MCF 10A (cell line): ENCODE measurements around the gene CADPS. TPM values are rescaled to one million over a fixed set of nuclear protein-coding genes. Genes with fewer than 3 reads are reported as not detected.

ENCODE experiments used
- BruUV-seq: library from RNA; stranded (reverse); fragments of 400-500 nt; replicated peaks from 2 replicates; lab custom pipeline; 2021; lab: Mats Ljungman, UMichigan
- CTCF ChIA-PET: fragments of 300-600 bp; sonication (Branson Sonifier 250); formaldehyde crosslinking; extraction: SDS; loops from one replicate; lab custom pipeline; 2021; ENCODE audit warnings: antibody characterized with exemption, inconsistent platforms; lab: Yijun Ruan, JAX
- POLR2A ChIA-PET: fragments of 300-600, 350-650 bp; sonication (Branson Sonifier 250); formaldehyde crosslinking; extraction: SDS; loops from one replicate; lab custom pipeline; 2020; ENCODE audit warnings: antibody characterized with exemption, inconsistent platforms; lab: Yijun Ruan, JAX
- DNase-seq: peaks from one replicate; pipeline ENCODE4 v3.0.0-alpha.2; 2018; ENCODE audit not compliant: unreplicated experiment
- H3K27ac Mint-ChIP-seq: one replicate; pipeline ENCODE4 v1.8.0; 2022; ENCODE audit warnings: mild to moderate bottlenecking, low read depth, mixed read lengths; ENCODE audit not compliant: unreplicated experiment
- H3K27me3 Mint-ChIP-seq: one replicate; pipeline ENCODE4 v1.8.0; 2022; ENCODE audit warnings: mixed read lengths; ENCODE audit not compliant: insufficient read depth, unreplicated experiment
- H3K36me3 Mint-ChIP-seq: one replicate; pipeline ENCODE4 v1.8.0; 2022; ENCODE audit warnings: mild to moderate bottlenecking, moderate library complexity, mixed read lengths; ENCODE audit not compliant: insufficient read depth, unreplicated experiment
- H3K4me1 Mint-ChIP-seq: one replicate; pipeline ENCODE4 v1.8.0; 2022; ENCODE audit warnings: mixed read lengths; ENCODE audit not compliant: insufficient read depth, unreplicated experiment
- H3K4me3 Mint-ChIP-seq: one replicate; pipeline ENCODE4 v1.8.0; 2022; ENCODE audit warnings: mild to moderate bottlenecking, moderate library complexity, mixed read lengths; ENCODE audit not compliant: unreplicated experiment
- H3K9me3 Mint-ChIP-seq: one replicate; pipeline ENCODE4 v1.8.0; 2022; ENCODE audit warnings: mixed read lengths; ENCODE audit not compliant: unreplicated experiment
- CTCF ChIP-seq: fragments of 200-600 bp; IDR thresholded peaks from one replicate; pipeline ENCODE4 v1.8.0; 2022; ENCODE audit warnings: antibody characterized with exemption, mild to moderate bottlenecking; ENCODE audit not compliant: unreplicated experiment
- intact Hi-C: fragments of 100-400 bp; cut with micrococcal nuclease; formaldehyde crosslinking; loops from 2 replicates; pipeline ENCODE4 v1.14.1; 2022
- total RNA-seq: library from RNA; stranded (reverse); gene quantifications from 2 replicates; pipeline ENCODE4 v1.2.3, GENCODE V29; 2022

Gene CADPS
- total RNA-seq, 1 experiment from 2014 or later = not detected

GRCh38 chr3:62589078-62589477 lies 286.1 kb downstream of the CADPS start:
- ChIA-PET POLR2A (no interaction called here), CTCF (interaction anchor here (1.0 kb wide), 1 partner anchor 14 kb away, joined by 3 read pairs; no protein-coding TSS in a partner anchor)
- peaks cover 32% of the 10 kb centered on the region for H3K4me1 Mint-ChIP-seq
- no peak for DNase-seq
- no peaks in the 10 kb centered on the region for H3K27me3 Mint-ChIP-seq
- intact Hi-C loops = no loop called here
- no peaks in the 10 kb centered on the region for H3K9me3 Mint-ChIP-seq
- no peak overlapping the region for H3K27ac Mint-ChIP-seq
- no TSS peak for BruUV-seq
- no peaks in the 10 kb centered on the region for H3K36me3 Mint-ChIP-seq
- TF ChIP-seq CTCF = no peak
- no peak overlapping the region for H3K4me3 Mint-ChIP-seq

GRCh38 chr3:62587579-62588031 lies 287.6 kb downstream of the CADPS start:
- intact Hi-C loops = loop anchor here (2.0 kb wide), 1 partner anchor 13 kb away; no protein-coding TSS in a partner anchor
- Mint-ChIP-seq H3K4me1 (peaks cover 32% of the 10 kb centered on the region), H3K27me3 (no peaks in the 10 kb centered on the region), H3K4me3 (peak overlapping the region; percentile 38), H3K27ac (peak overlapping the region; percentile 90), H3K9me3 (peaks cover 9% of the 10 kb centered on the region), H3K36me3 (no peaks in the 10 kb centered on the region)
- peak; percentile 87 for DNase-seq
- ChIA-PET POLR2A (interaction anchor here (0.6 to 1.8 kb wide), 8 partner anchors 10 to 313 kb away, joined by 3 to 13 read pairs (median 4); no protein-coding TSS in a partner anchor), CTCF (interaction anchor here (0.6 to 0.9 kb wide), 3 partner anchors 10 to 1946 kb away, joined by 3 to 4 read pairs (median 3); no protein-coding TSS in a partner anchor)
- no peak for TF ChIP-seq CTCF
- TSS peak; percentile 63 for BruUV-seq

- H3K27me3 Mint-ChIP-seq = no peaks in the 10 kb centered on the region
- peak overlapping the region; percentile 38 for H3K4me3 Mint-ChIP-seq
- H3K27ac Mint-ChIP-seq = peak overlapping the region; percentile 90
- no TSS peak for BruUV-seq
- peaks cover 32% of the 10 kb centered on the region for H3K4me1 Mint-ChIP-seq
- peaks cover 12% of the 10 kb centered on the region for H3K9me3 Mint-ChIP-seq
- no peak for TF ChIP-seq CTCF
- intact Hi-C loops = loop anchor here (2.0 kb wide), 1 partner anchor 14 kb away; no protein-coding TSS in a partner anchor
- H3K36me3 Mint-ChIP-seq = no peaks in the 10 kb centered on the region
- peak; percentile 66 for DNase-seq
- POLR2A ChIA-PET = interaction anchor here (0.6 to 1.8 kb wide), 8 partner anchors 10 to 312 kb away, joined by 3 to 13 read pairs (median 4); no protein-coding TSS in a partner anchor
- CTCF ChIA-PET = interaction anchor here (0.6 to 0.9 kb wide), 3 partner anchors 10 to 1946 kb away, joined by 3 to 4 read pairs (median 3); no protein-coding TSS in a partner anchor
Observed at GRCh38 chr3:62587169-62587568, 288.0 kb downstream of the CADPS start.

GRCh38 chr3:62586356-62586755 lies 288.9 kb downstream of the CADPS start:
- Mint-ChIP-seq H3K4me3 (no peak overlapping the region), H3K36me3 (no peaks in the 10 kb centered on the region), H3K4me1 (peaks cover 32% of the 10 kb centered on the region), H3K27ac (peak overlapping the region; percentile 90), H3K9me3 (peaks cover 12% of the 10 kb centered on the region), H3K27me3 (no peaks in the 10 kb centered on the region)
- TF ChIP-seq CTCF = no peak
- no TSS peak for BruUV-seq
- ChIA-PET CTCF (no interaction called here), POLR2A (interaction anchor here (1.0 to 1.5 kb wide), 4 partner anchors 9 to 17 kb away, joined by 3 to 13 read pairs (median 4); no protein-coding TSS in a partner anchor)
- peak; percentile 69 for DNase-seq
- intact Hi-C loops = loop anchor here (2.0 kb wide), 1 partner anchor 14 kb away; no protein-coding TSS in a partner anchor
